Activated T-cell treated with anti-CD3 and anti-CD28 coated beads, Interleukin-2, amount 50 U/mL, for 48 hours (primary cell): Measurements from ENCODE around the gene MYH11.
"Not testable (repeated sequence)": the region's sequence is repeated elsewhere in the genome, so short reads cannot be mapped to it uniquely, and the experiment has no call there.

Source experiments
- DNase-seq, 2 experiments: peaks; one replicate each; pipeline ENCODE4 v3.0.0-alpha.2; 2020

The MYH11 gene

GRCh38 chr16:15836965-15837611 is 19.7 kb downstream of the MYH11 start:
- DNase-seq: no peak

- no peak for DNase-seq
These were observed 20.8 kb downstream of the MYH11 start for GRCh38 chr16:15836074-15836473.

- DNase-seq: no peak
These were observed 21.5 kb downstream of the MYH11 start for GRCh38 chr16:15835136-15835878.

- no peak for DNase-seq
These were observed 22.3 kb downstream of the MYH11 start for GRCh38 chr16:15834502-15834901.

- DNase-seq: no peak
These were observed 23.3 kb downstream of the MYH11 start for GRCh38 chr16:15833541-15833940.

- no peak for DNase-seq
These were observed 24.6 kb downstream of the MYH11 start for GRCh38 chr16:15832241-15832640.

- DNase-seq: no peak
These were observed 25.9 kb downstream of the MYH11 start for GRCh38 chr16:15830832-15831451.

- DNase-seq: no peak
These were observed 27.4 kb downstream of the MYH11 start for GRCh38 chr16:15829460-15829859.

- no peak for DNase-seq
These were observed 29.0 kb downstream of the MYH11 start for GRCh38 chr16:15827709-15828343.

- DNase-seq: no peak
These were observed 29.5 kb downstream of the MYH11 start for GRCh38 chr16:15827299-15827698.

GRCh38 chr16:15825750-15826305 is 31.0 kb downstream of the MYH11 start:
- DNase-seq: no peak

- no peak for DNase-seq
These were observed 33.9 kb downstream of the MYH11 start for GRCh38 chr16:15822957-15823356.

- no peak for DNase-seq
These were observed 36.0 kb downstream of the MYH11 start for GRCh38 chr16:15820837-15821236.

- DNase-seq: no peak
These were observed 37.8 kb downstream of the MYH11 start for GRCh38 chr16:15819046-15819445.

- DNase-seq: no peak
These were observed 39.4 kb downstream of the MYH11 start for GRCh38 chr16:15817446-15817845.

GRCh38 chr16:15816228-15816627 is 40.6 kb downstream of the MYH11 start:
- DNase-seq: no peak

- not testable (repeated sequence) for DNase-seq
These were observed 44.5 kb downstream of the MYH11 start for GRCh38 chr16:15812401-15812750.

GRCh38 chr16:15811481-15812400 is 45.1 kb downstream of the MYH11 start:
- no peak for DNase-seq

- no peak for DNase-seq
These were observed 45.9 kb downstream of the MYH11 start for GRCh38 chr16:15810949-15811348.

- DNase-seq: no peak
These were observed 46.4 kb downstream of the MYH11 start for GRCh38 chr16:15810411-15810810.

- DNase-seq: not testable (repeated sequence)
These were observed 47.5 kb downstream of the MYH11 start for GRCh38 chr16:15809297-15809696.

GRCh38 chr16:15808071-15808470 is 48.8 kb downstream of the MYH11 start:
- no peak for DNase-seq
